ENCODE data around the gene TLN1. TPM values are rescaled to one million over a fixed set of nuclear protein-coding genes. Genes with fewer than 3 reads are reported as not detected.
A peak's percentile ranks its signal among the peaks of the same experiment; 100 is the strongest.

TLN1 gene
- polyA plus RNA-seq, 3 donors, result 46.6 to 251 (median 93.0) TPM

GRCh38 chr9:35682520-35683315 lies 49.3 kb downstream of the TLN1 start:
- Histone ChIP-seq H3K9ac (ENCODE audit: insufficient read depth, low read length, poor library complexity, severe bottlenecking) (no peak overlapping the region), H2AFZ (ENCODE audit: insufficient read depth, low read depth, low read length, poor library complexity, severe bottlenecking) (no peak overlapping the region), H3K27me3 (ENCODE audit: control insufficient read depth in 2 of 2, insufficient read depth in 2 of 2, low read length in 2 of 2) (no peaks in the 10 kb centered on the region), H4K20me1 (ENCODE audit: insufficient read depth, low read length) (no peaks in the 10 kb centered on the region), H3K4me2 (replicated peaks; ENCODE audit: extremely low read depth, low read length, poor library complexity, severe bottlenecking) (no peak overlapping the region), H3K79me2 (ENCODE audit: insufficient read depth, low read length) (no peaks in the 10 kb centered on the region), H3K36me3 (replicated peaks in 1 of 2; ENCODE audit: control insufficient read depth in 1 of 2, insufficient read depth in 2 of 2, low read length in 2 of 2) (no peaks in the 10 kb centered on the region), H3K4me1 (ENCODE audit: control insufficient read depth in 1 of 2, insufficient read depth in 2 of 2, low read length in 2 of 2) (no peaks in the 10 kb centered on the region), H3K27ac (ENCODE audit: low read depth in 1 of 2, low read length in 2 of 2) (no peak overlapping the region), H3K9me3 (replicated peaks in 1 of 2; ENCODE audit: control insufficient read depth in 1 of 2, insufficient read depth in 1 of 2, low read length in 2 of 2) (no peaks in the 10 kb centered on the region), H3K4me3 (replicated peaks in 1 of 3; ENCODE audit: low read depth in 2 of 3, low read length in 3 of 3) (no peak overlapping the region)
- Mint-ChIP-seq H3K4me3 (no peak overlapping the region), H3K27me3 (ENCODE audit: low read depth in 3 of 3) (peaks cover 1 to 4% (median 3%) of the 10 kb centered on the region in 3 donors), H3K4me1 (no peaks in the 10 kb centered on the region), H3K36me3 (no peaks in the 10 kb centered on the region), H3K27ac (peak overlapping the region in 1 of 7 donors; percentile 54), H3K9me3 (no peaks in the 10 kb centered on the region)
- TF ChIP-seq CTCF (IDR thresholded peaks at IDR 0.05), result no peak
- 91% methylated on average over 10 of the region's 10 CpGs for WGBS (ENCODE audit: insufficient coverage)
- intact Hi-C loops (cut with micrococcal nuclease), result no loop called here
- no peak for DNase-seq

- WGBS (ENCODE audit: insufficient coverage), result 86% methylated on average over 4 of the region's 6 CpGs
- intact Hi-C loops (cut with micrococcal nuclease), result no loop called here
- H3K27ac ChIP-seq (ENCODE audit: low read depth in 1 of 2, low read length in 2 of 2), result no peak overlapping the region
- H3K9me3 ChIP-seq (replicated peaks in 1 of 2; ENCODE audit: control insufficient read depth in 1 of 2, insufficient read depth in 1 of 2, low read length in 2 of 2), result no peaks in the 10 kb centered on the region
- no peak overlapping the region for H3K4me2 ChIP-seq (replicated peaks; ENCODE audit: extremely low read depth, low read length, poor library complexity, severe bottlenecking)
- H4K20me1 ChIP-seq (ENCODE audit: insufficient read depth, low read length), result no peaks in the 10 kb centered on the region
- no peak for TF ChIP-seq CTCF (IDR thresholded peaks at IDR 0.05)
- no peaks in the 10 kb centered on the region for H3K36me3 Mint-ChIP-seq
- DNase-seq, result no peak
- no peaks in the 10 kb centered on the region for H3K27me3 ChIP-seq (ENCODE audit: control insufficient read depth in 2 of 2, insufficient read depth in 2 of 2, low read length in 2 of 2)
- H3K4me1 ChIP-seq (ENCODE audit: control insufficient read depth in 1 of 2, insufficient read depth in 2 of 2, low read length in 2 of 2), result no peaks in the 10 kb centered on the region
- H3K27me3 Mint-ChIP-seq (ENCODE audit: low read depth in 3 of 3), result peaks cover 0 to 6% (median 5%) of the 10 kb centered on the region in 3 donors
- no peak overlapping the region for H3K9ac ChIP-seq (ENCODE audit: insufficient read depth, low read length, poor library complexity, severe bottlenecking)
- H3K4me3 Mint-ChIP-seq, result peak overlapping the region in 1 of 2 donors; percentile 24
- no peaks in the 10 kb centered on the region for H3K9me3 Mint-ChIP-seq
- no peaks in the 10 kb centered on the region for H3K36me3 ChIP-seq (replicated peaks in 1 of 2; ENCODE audit: control insufficient read depth in 1 of 2, insufficient read depth in 2 of 2, low read length in 2 of 2)
- H3K27ac Mint-ChIP-seq, result no peak overlapping the region
- H3K4me3 ChIP-seq (replicated peaks in 1 of 3; ENCODE audit: low read depth in 2 of 3, low read length in 3 of 3), result no peak overlapping the region
- no peaks in the 10 kb centered on the region for H3K79me2 ChIP-seq (ENCODE audit: insufficient read depth, low read length)
- H3K4me1 Mint-ChIP-seq, result no peaks in the 10 kb centered on the region
- no peak overlapping the region for H2AFZ ChIP-seq (ENCODE audit: insufficient read depth, low read depth, low read length, poor library complexity, severe bottlenecking)
Measured at GRCh38 chr9:35682051-35682450, 49.9 kb downstream of the TLN1 start.

All from CD14-positive monocyte (primary cell).